Transverse colon (tissue), 4 donors: ENCODE measurements around the gene KCNJ14.

Source experiments
- EP300 ChIP-seq: sonication (generic); formaldehyde crosslinking; IDR thresholded peaks from one replicate; pipeline ENCODE4 v1.6.1; 2017; ENCODE audit warnings: antibody characterized with exemption, low read depth
- POLR2A ChIP-seq: fragments of 450-650 bp; IDR thresholded peaks from one replicate; pipeline ENCODE4 v1.6.1; 2016; ENCODE audit warnings: antibody characterized with exemption, mild to moderate bottlenecking, moderate library complexity
- POLR2AphosphoS5 ChIP-seq, 3 donors: sonication (generic); formaldehyde crosslinking; IDR thresholded peaks; one replicate each; pipeline ENCODE4 v1.6.1; 2016; ENCODE audit warnings: antibody characterized with exemption in 3 of 3
- TF ChIP-seq, protein P1 (sequence below), 5 experiments: fragments of 200-600 bp in 3 of 5; fragments of 450-650 bp in 2 of 5; sonication (generic) in 3 of 5; IDR thresholded peaks; 1 replicate in 2 of 5; 2 replicates in 3 of 5; pipeline ENCODE4 v1.5.1; 2016 to 2017; ENCODE audit warnings: antibody characterized with exemption in 5 of 5, inconsistent platforms in 3 of 5, mild to moderate bottlenecking in 2 of 5, moderate library complexity in 1 of 5

DNA sequence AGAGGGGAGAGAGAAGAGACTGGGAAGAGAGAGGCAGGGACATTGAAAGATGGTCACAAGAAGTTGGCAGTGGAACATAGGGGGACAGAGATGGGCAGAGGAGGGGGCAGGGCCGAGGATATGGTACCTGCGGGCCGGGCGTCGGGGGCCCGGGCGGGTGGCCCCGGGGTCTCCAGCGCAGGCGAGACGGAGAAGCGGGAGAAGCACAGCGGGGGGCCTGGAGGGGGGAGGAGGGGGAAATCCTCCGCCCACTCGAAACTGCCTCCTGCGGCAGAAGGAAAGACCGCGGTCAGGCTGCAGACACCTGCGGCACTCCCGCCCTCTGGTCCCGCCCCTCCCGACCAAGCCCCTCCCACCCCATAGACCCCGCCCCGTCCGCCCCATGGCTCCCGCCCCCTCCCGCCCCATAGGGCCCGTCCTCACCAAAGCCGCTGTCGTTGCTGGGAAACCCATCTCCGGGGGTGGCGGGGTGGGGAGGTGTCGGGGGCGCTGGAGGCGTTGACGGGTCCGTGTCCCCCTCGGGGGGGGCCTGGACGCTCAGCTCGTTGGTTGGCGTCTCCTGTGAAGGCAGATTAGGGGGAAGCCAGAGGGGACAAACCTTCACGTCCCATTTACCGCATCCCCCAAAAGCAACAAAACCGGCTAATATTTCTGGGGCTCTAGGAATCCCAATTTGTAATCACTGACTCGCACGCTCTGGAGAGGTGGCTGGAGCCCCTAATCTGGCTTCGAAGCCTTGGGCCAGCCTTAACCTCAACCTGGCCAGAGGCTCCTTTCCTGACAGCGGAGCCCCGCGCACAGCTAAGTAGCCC lies 35.8 kb downstream of the KCNJ14 start:
- TF ChIP-seq, protein P1, sequence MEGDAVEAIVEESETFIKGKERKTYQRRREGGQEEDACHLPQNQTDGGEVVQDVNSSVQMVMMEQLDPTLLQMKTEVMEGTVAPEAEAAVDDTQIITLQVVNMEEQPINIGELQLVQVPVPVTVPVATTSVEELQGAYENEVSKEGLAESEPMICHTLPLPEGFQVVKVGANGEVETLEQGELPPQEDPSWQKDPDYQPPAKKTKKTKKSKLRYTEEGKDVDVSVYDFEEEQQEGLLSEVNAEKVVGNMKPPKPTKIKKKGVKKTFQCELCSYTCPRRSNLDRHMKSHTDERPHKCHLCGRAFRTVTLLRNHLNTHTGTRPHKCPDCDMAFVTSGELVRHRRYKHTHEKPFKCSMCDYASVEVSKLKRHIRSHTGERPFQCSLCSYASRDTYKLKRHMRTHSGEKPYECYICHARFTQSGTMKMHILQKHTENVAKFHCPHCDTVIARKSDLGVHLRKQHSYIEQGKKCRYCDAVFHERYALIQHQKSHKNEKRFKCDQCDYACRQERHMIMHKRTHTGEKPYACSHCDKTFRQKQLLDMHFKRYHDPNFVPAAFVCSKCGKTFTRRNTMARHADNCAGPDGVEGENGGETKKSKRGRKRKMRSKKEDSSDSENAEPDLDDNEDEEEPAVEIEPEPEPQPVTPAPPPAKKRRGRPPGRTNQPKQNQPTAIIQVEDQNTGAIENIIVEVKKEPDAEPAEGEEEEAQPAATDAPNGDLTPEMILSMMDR (IDR thresholded peaks at IDR 0.05) = no peak
- TF ChIP-seq POLR2AphosphoS5 (IDR thresholded peaks at IDR 0.05) (no peak), POLR2A (no peak), EP300 (no peak)
